HCT116 (cell line): ENCODE results near the gene RAB8A. TPM values are rescaled to one million over a fixed set of nuclear protein-coding genes. Genes with fewer than 3 reads are reported as not detected.

Experiments used
- CBX3 ChIP-seq: IDR thresholded peaks from 2 replicates; pipeline ENCODE4 v1.6.1; 2012; ENCODE audit warnings: low read depth
- CTCF ChIP-seq, 3 experiments: fragments of 200-600 bp in 1 of 3; sonication (generic) in 1 of 3; IDR thresholded peaks in 2 of 3; conservative IDR thresholded peaks in 1 of 3; 2 replicates each; pipeline ENCODE4 v1.5.1; 2012 to 2017; ENCODE audit warnings: low read depth in 2 of 3, low read length in 2 of 3, antibody characterized with exemption in 1 of 3, borderline replicate concordance in 1 of 3, control low read depth in 1 of 3, mild to moderate bottlenecking in 1 of 3, mixed read lengths in 1 of 3, mixed run types in 1 of 3, moderate library complexity in 1 of 3; ENCODE audit not compliant: insufficient read depth in 1 of 3
- ELF1 ChIP-seq: IDR thresholded peaks from 2 replicates; pipeline ENCODE4 v1.6.1; 2012; ENCODE audit warnings: low read depth, borderline replicate concordance
- EZH2 ChIP-seq: fragments of 200-600 bp; sonication (generic); IDR thresholded peaks from 2 replicates; pipeline ENCODE4 v1.6.1; 2017; ENCODE audit warnings: antibody characterized with exemption, mixed run types
- EZH2phosphoT487 ChIP-seq: fragments of 200-600 bp; IDR thresholded peaks from 2 replicates; pipeline ENCODE4 v1.6.1; 2018; ENCODE audit warnings: antibody characterized with exemption, borderline replicate concordance
- FOSL1 ChIP-seq: IDR thresholded peaks from 2 replicates; pipeline ENCODE4 v1.6.1; 2012; ENCODE audit warnings: low read depth
- JUND ChIP-seq: IDR thresholded peaks from 2 replicates; pipeline ENCODE4 v1.6.1; 2012
- MAX ChIP-seq: IDR thresholded peaks from 2 replicates; pipeline ENCODE4 v1.6.1; 2012
- POLR2AphosphoS5 ChIP-seq: IDR thresholded peaks from 2 replicates; pipeline ENCODE4 v1.6.1; 2011; ENCODE audit warnings: mild to moderate bottlenecking, low read depth, low read length, moderate library complexity
- RAD21 ChIP-seq: IDR thresholded peaks from 2 replicates; pipeline ENCODE4 v1.6.1; 2012; ENCODE audit warnings: low read depth, mild to moderate bottlenecking
- SIN3A ChIP-seq: IDR thresholded peaks from 2 replicates; pipeline ENCODE4 v1.6.1; 2012; ENCODE audit warnings: low read depth
- SP1 ChIP-seq: IDR thresholded peaks from 2 replicates; pipeline ENCODE4 v1.6.1; 2012; ENCODE audit warnings: low read depth
- ZFX ChIP-seq: fragments of 450-650 bp; IDR thresholded peaks from 2 replicates; pipeline ENCODE4 v1.6.1; 2017
- ZNF274 ChIP-seq: fragments of 200-500 bp; sonication (Bioruptor generic); IDR thresholded peaks from 2 replicates; pipeline ENCODE4 v1.6.1; 2014; ENCODE audit warnings: mild to moderate bottlenecking, low read depth, low read length, inconsistent platforms
- total RNA-seq: library from RNA; stranded (reverse); gene quantifications from one replicate; pipeline ENCODE4 v1.2.1, GENCODE V29; 2021; ENCODE audit not compliant: unreplicated experiment
- TF ChIP-seq, protein P1 (sequence below): IDR thresholded peaks from 2 replicates; pipeline ENCODE4 v1.6.1; 2012

RAB8A gene
- total RNA-seq, 1 experiment from 2014 or later: 116 TPM

- peak; percentile 45; the same call in 1 of the 2 replicates for TF ChIP-seq POLR2AphosphoS5
- TF ChIP-seq EZH2: no peak
- no peak for TF ChIP-seq CTCF (IDR thresholded peaks at IDR 0.05 in 2 of 3, conservative IDR thresholded peaks at IDR 0.05 in 1 of 3; ENCODE audit: borderline replicate concordance in 1 of 3, insufficient read depth in 1 of 3, low read depth in 2 of 3, low read length in 2 of 3)
- no peak for TF ChIP-seq ZNF274
- TF ChIP-seq JUND: no peak
- no peak for TF ChIP-seq ZFX
- no peak for TF ChIP-seq EZH2phosphoT487
- TF ChIP-seq SP1: peak; percentile 49; the same call in 1 of the 2 replicates
- TF ChIP-seq ELF1: no peak; the same call in 1 of the 2 replicates
- TF ChIP-seq MAX: peak; percentile 62
- TF ChIP-seq, protein P1, sequence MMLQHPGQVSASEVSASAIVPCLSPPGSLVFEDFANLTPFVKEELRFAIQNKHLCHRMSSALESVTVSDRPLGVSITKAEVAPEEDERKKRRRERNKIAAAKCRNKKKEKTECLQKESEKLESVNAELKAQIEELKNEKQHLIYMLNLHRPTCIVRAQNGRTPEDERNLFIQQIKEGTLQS: no peak
- TF ChIP-seq CBX3: no peak
- TF ChIP-seq SIN3A: peak; percentile 64
- TF ChIP-seq RAD21: no peak
- TF ChIP-seq FOSL1: peak; percentile 40
Measured at GRCh38 chr19:16078759-16079707, 32.7 kb upstream of the RAB8A start (continued).
